ENCODE data around the gene LRMDA. TPM values are rescaled to one million over a fixed set of nuclear protein-coding genes. Genes with fewer than 3 reads are reported as not detected.

LRMDA gene
- polyA plus RNA-seq, 1 donor (not counting 4 experiments of a cell fraction or from before 2014, with no cell fraction given): not detected

GRCh38 chr10:75773231-75773780 is 341.9 kb downstream of the LRMDA start:
- dilution Hi-C loops (cut with MboI; ENCODE audit: extremely low pct_ligation_motif_present, low sequenced_read_pairs): no loop called here
- no peak for DNase-seq (ENCODE audit: low read depth, low spot score)
- H3K4me3 ChIP-seq (ENCODE audit: control insufficient read depth in 2 of 3, extremely low read depth in 1 of 3, insufficient read depth in 2 of 3, low read depth in 1 of 3, low read length in 3 of 3): no peak overlapping the region

DNA sequence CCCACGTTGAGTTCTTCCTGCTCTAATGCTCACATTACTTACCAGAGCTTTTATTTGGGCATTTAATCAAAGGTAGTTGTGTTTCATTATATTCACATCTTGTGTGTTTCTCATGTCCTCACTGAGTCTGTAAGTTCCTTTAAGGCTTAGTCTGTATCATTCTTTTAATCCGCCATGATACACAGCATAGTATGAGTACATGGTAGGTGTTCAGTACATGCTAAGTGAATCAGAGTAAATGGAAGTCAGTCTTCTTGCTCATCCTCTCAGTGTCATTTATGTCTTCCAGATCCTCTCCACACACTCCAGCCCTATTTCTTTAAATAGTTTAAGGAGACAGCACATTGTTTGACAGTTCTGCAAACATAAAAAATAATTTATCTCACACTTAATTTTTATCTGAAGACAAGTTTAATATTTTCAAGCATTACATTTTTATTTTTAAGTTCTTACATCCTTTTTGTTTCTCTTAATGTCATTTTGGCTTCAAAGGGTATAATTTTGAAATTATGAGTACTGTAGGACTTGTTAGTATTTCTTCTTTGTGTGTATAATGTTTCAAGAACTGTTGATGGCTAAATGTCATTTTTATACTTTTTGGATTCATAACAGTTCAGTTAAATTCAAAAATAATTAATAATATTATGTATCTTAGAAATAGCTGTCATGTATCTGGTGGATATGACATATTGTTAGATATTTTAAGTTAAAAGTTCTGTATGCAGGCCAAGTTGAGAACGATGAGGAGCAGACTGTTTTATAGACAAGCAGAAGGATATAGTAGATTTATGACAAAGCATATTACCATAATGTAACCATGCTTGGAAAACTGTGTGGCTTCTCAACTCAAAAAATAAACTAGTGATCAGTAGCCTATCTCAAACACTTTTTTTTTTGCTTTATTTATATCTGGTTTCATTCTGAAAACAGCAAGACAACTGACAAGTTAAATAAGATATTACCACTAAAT is 342.7 kb downstream of the LRMDA start:
- Histone ChIP-seq H3K4me2 (ENCODE audit: control insufficient read depth, extremely low read depth, insufficient read depth, low read depth, low read length) (no peak overlapping the region), H3K27ac (ENCODE audit: control insufficient read depth, insufficient read depth, low read length) (no peak overlapping the region), H3K36me3 (ENCODE audit: control insufficient read depth in 2 of 2, extremely low read depth in 1 of 2, insufficient read depth in 2 of 2, low read length in 2 of 2) (no peaks in the 10 kb centered on the region), H3K9ac (ENCODE audit: control insufficient read depth, extremely low read depth, insufficient read depth, low read length) (no peak overlapping the region), H3K79me2 (ENCODE audit: control insufficient read depth, insufficient read depth, low read length) (no peaks in the 10 kb centered on the region), H4K20me1 (ENCODE audit: control insufficient read depth, extremely low read depth, insufficient read depth, low read length) (no peaks in the 10 kb centered on the region), H3K9me1 (ENCODE audit: control insufficient read depth, extremely low read depth, insufficient read depth, low read length) (no peaks in the 10 kb centered on the region), H3K27me3 (ENCODE audit: control insufficient read depth, extremely low read depth, insufficient read depth, low read length) (no peaks in the 10 kb centered on the region), H3K9me3 (ENCODE audit: control insufficient read depth, low read depth, low read length) (no peaks in the 10 kb centered on the region), H2AFZ (ENCODE audit: control insufficient read depth, low read length) (no peak overlapping the region), H3K4me1 (ENCODE audit: control insufficient read depth, extremely low read depth, insufficient read depth, low read length) (no peaks in the 10 kb centered on the region), H3K4me3 (ENCODE audit: control insufficient read depth in 2 of 3, extremely low read depth in 1 of 3, insufficient read depth in 2 of 3, low read depth in 1 of 3, low read length in 3 of 3) (no peak overlapping the region)
- no peak for FAIRE-seq
- TF ChIP-seq EZH2 (IDR thresholded peaks at IDR 0.05; ENCODE audit: low read length): no peak
- TF ChIP-seq, protein P1, sequence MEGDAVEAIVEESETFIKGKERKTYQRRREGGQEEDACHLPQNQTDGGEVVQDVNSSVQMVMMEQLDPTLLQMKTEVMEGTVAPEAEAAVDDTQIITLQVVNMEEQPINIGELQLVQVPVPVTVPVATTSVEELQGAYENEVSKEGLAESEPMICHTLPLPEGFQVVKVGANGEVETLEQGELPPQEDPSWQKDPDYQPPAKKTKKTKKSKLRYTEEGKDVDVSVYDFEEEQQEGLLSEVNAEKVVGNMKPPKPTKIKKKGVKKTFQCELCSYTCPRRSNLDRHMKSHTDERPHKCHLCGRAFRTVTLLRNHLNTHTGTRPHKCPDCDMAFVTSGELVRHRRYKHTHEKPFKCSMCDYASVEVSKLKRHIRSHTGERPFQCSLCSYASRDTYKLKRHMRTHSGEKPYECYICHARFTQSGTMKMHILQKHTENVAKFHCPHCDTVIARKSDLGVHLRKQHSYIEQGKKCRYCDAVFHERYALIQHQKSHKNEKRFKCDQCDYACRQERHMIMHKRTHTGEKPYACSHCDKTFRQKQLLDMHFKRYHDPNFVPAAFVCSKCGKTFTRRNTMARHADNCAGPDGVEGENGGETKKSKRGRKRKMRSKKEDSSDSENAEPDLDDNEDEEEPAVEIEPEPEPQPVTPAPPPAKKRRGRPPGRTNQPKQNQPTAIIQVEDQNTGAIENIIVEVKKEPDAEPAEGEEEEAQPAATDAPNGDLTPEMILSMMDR (optimal IDR thresholded peaks at IDR 0.05 in 1 of 3, IDR thresholded peaks at IDR 0.05 in 1 of 3, conservative IDR thresholded peaks at IDR 0.05 in 1 of 3; ENCODE audit: extremely low read depth in 1 of 3, insufficient read depth in 2 of 3, low read length in 3 of 3): no peak
- no peak for DNase-seq (ENCODE audit: low read depth, low spot score)
- dilution Hi-C loops (cut with MboI; ENCODE audit: extremely low pct_ligation_motif_present, low sequenced_read_pairs): no loop called here

More at GRCh38 chr10:75773231-75773780, 341.9 kb downstream of the LRMDA start:
- Histone ChIP-seq H4K20me1 (ENCODE audit: control insufficient read depth, extremely low read depth, insufficient read depth, low read length) (no peaks in the 10 kb centered on the region), H3K36me3 (ENCODE audit: control insufficient read depth in 2 of 2, extremely low read depth in 1 of 2, insufficient read depth in 2 of 2, low read length in 2 of 2) (no peaks in the 10 kb centered on the region), H3K9me3 (ENCODE audit: control insufficient read depth, low read depth, low read length) (no peaks in the 10 kb centered on the region), H3K9ac (ENCODE audit: control insufficient read depth, extremely low read depth, insufficient read depth, low read length) (no peak overlapping the region), H3K27ac (ENCODE audit: control insufficient read depth, insufficient read depth, low read length) (no peak overlapping the region), H3K79me2 (ENCODE audit: control insufficient read depth, insufficient read depth, low read length) (no peaks in the 10 kb centered on the region), H3K9me1 (ENCODE audit: control insufficient read depth, extremely low read depth, insufficient read depth, low read length) (no peaks in the 10 kb centered on the region), H3K27me3 (ENCODE audit: control insufficient read depth, extremely low read depth, insufficient read depth, low read length) (no peaks in the 10 kb centered on the region), H3K4me2 (ENCODE audit: control insufficient read depth, extremely low read depth, insufficient read depth, low read depth, low read length) (no peak overlapping the region), H2AFZ (ENCODE audit: control insufficient read depth, low read length) (no peak overlapping the region), H3K4me1 (ENCODE audit: control insufficient read depth, extremely low read depth, insufficient read depth, low read length) (no peaks in the 10 kb centered on the region)
- TF ChIP-seq, protein P1 (optimal IDR thresholded peaks at IDR 0.05 in 1 of 3, IDR thresholded peaks at IDR 0.05 in 1 of 3, conservative IDR thresholded peaks at IDR 0.05 in 1 of 3; ENCODE audit: extremely low read depth in 1 of 3, insufficient read depth in 2 of 3, low read length in 3 of 3): no peak
- TF ChIP-seq EZH2 (IDR thresholded peaks at IDR 0.05; ENCODE audit: low read length): no peak
- FAIRE-seq: no peak

Measured in keratinocyte (primary cell).